Daoy (cell line): ENCODE results near the gene C2orf68. TPM values are rescaled to one million over a fixed set of nuclear protein-coding genes. Genes with fewer than 3 reads are reported as not detected.
A peak's percentile ranks its signal among the peaks of the same experiment; 100 is the strongest.
"Not testable (repeated sequence)": the region's sequence is repeated elsewhere in the genome, so short reads cannot be mapped to it uniquely, and the experiment has no call there.

Experiments
- DNase-seq: peaks from one replicate; pipeline ENCODE4 v3.0.0-alpha.2; 2015; ENCODE audit warnings: low read depth
- total RNA-seq: library from RNA; depleted of rRNA; stranded (reverse); fragments of >200 nt; shearing (Covaris generic); gene quantifications from 2 replicates; pipeline ENCODE4 v1.2.3, GENCODE V29; 2014; rRNA removed

C2orf68 gene
- total RNA-seq: 9.4 and 20.0 TPM in 2 replicates

GRCh38 chr2:85611705-85612587 lies at the start of gene C2orf68:
C2orf68 (minus strand) TSS chr2:85612066; CDS start chr2:85611984, 82 bp downstream.
- peak; percentile 84 for DNase-seq

- no peak for DNase-seq
Observed at GRCh38 chr2:85661139-85661858, 49.4 kb upstream of the C2orf68 start.

- no peak for DNase-seq
Observed at GRCh38 chr2:85660725-85661124, 48.9 kb upstream of the C2orf68 start.

GRCh38 chr2:85660301-85660700 lies 48.4 kb upstream of the C2orf68 start:
- not testable (repeated sequence) for DNase-seq

- DNase-seq: no peak
Observed at GRCh38 chr2:85659324-85659981, 47.6 kb upstream of the C2orf68 start.

- not testable (repeated sequence) for DNase-seq
Observed at GRCh38 chr2:85657399-85657798, 45.5 kb upstream of the C2orf68 start.

GRCh38 chr2:85656468-85656867 lies 44.6 kb upstream of the C2orf68 start:
- DNase-seq: no peak

GRCh38 chr2:85655961-85656417 lies 44.1 kb upstream of the C2orf68 start:
- DNase-seq: no peak

- no peak for DNase-seq
Observed at GRCh38 chr2:85653996-85654395, 42.1 kb upstream of the C2orf68 start.

- DNase-seq: no peak
Observed at GRCh38 chr2:85652056-85652455, 40.2 kb upstream of the C2orf68 start.

- DNase-seq: no peak
Observed at GRCh38 chr2:85651097-85651496, 39.2 kb upstream of the C2orf68 start.

GRCh38 chr2:85650456-85650855 lies 38.6 kb upstream of the C2orf68 start:
- no peak for DNase-seq

GRCh38 chr2:85649201-85650190 lies 37.6 kb upstream of the C2orf68 start:
- DNase-seq: no peak

GRCh38 chr2:85648619-85649018 lies 36.8 kb upstream of the C2orf68 start:
- DNase-seq: no peak

- no peak for DNase-seq
Observed at GRCh38 chr2:85647823-85648526, 36.1 kb upstream of the C2orf68 start.

GRCh38 chr2:85646166-85646565 lies 34.3 kb upstream of the C2orf68 start:
- DNase-seq: no peak

- no peak for DNase-seq
Observed at GRCh38 chr2:85644909-85645308, 33.0 kb upstream of the C2orf68 start.

- DNase-seq: no peak
Observed at GRCh38 chr2:85642725-85643124, 30.9 kb upstream of the C2orf68 start.

- no peak for DNase-seq
Observed at GRCh38 chr2:85635636-85636035, 23.8 kb upstream of the C2orf68 start.

GRCh38 chr2:85635011-85635410 lies 23.1 kb upstream of the C2orf68 start:
- no peak for DNase-seq
